HL-60 (cell line): ENCODE results near the gene MYOM3.

ENCODE experiments used
- CTCF ChIP-seq: IDR thresholded peaks from one replicate; pipeline ENCODE4 v1.5.1; 2011; ENCODE audit warnings: low read length, control low read depth, inconsistent platforms; ENCODE audit not compliant: insufficient read depth
- POLR2AphosphoS5 ChIP-seq: IDR thresholded peaks from 2 replicates; pipeline ENCODE4 v1.6.1; 2012; ENCODE audit warnings: low read depth

GRCh38 chr1:24090736-24091135, 21.2 kb downstream of the MYOM3 start:
- no peak for TF ChIP-seq CTCF
- TF ChIP-seq POLR2AphosphoS5, result no peak
